Glomerular visceral epithelial cell (primary cell): ENCODE measurements around the gene KLHL22.
"Not testable (repeated sequence)": the region's sequence is repeated elsewhere in the genome, so short reads cannot be mapped to it uniquely, and the experiment has no call there.

Experiments
- DNase-seq: peaks from one replicate; pipeline ENCODE4 v3.0.0-alpha.2; 2016; ENCODE audit errors: extremely low spot score

Gene KLHL22, protein sequence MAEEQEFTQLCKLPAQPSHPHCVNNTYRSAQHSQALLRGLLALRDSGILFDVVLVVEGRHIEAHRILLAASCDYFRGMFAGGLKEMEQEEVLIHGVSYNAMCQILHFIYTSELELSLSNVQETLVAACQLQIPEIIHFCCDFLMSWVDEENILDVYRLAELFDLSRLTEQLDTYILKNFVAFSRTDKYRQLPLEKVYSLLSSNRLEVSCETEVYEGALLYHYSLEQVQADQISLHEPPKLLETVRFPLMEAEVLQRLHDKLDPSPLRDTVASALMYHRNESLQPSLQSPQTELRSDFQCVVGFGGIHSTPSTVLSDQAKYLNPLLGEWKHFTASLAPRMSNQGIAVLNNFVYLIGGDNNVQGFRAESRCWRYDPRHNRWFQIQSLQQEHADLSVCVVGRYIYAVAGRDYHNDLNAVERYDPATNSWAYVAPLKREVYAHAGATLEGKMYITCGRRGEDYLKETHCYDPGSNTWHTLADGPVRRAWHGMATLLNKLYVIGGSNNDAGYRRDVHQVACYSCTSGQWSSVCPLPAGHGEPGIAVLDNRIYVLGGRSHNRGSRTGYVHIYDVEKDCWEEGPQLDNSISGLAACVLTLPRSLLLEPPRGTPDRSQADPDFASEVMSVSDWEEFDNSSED

DNA sequence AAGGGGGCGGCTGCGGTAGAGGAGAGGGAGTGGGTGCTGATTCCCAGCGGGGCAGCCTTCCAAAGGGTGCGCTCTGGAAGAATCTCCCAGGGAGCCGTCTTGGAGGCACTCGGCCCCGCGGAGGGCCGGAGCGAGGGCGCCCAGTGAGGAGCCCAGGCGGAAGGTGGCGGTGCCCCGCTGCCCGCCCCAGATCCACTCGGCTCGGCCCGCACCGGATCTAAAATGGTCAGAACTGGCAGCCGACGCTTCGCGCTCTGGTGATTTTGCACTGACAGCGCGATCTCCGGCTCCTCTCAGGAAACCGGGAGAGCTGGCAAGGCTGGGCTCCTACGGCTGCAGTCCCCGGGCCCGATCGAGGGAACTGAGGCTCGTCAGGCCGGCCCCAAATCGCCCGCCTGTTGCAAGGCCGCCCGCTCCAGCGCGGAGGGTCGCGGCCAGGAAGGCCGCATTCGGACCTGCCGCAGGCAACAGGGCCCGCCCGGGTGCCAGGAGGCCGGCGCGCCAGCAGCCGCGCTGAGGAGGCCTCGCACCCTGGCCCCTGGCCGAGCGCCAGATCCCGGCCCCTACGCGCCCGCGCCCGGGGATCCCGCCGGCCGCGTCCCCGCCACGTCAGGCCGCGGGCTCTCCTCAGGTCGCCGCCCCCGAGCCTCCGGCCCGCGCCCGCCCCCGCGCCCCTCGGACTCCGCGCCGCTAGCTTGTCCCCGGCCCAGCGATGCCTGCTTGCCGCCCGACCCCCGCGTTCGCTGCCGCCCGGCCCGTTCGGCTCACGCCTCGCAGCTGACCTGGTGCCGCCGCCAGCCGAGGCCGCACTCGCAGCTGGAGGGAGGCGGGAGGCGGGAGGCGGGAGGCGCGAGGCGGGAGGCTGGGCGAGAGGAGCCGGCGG is at the start of gene KLHL22:
Gene KLHL22, minus strand, starts transcription at position 818 of the 883 bp plus-strand sequence. CDS start 6,584 bp downstream, outside the sequence.
- peak; percentile 36 for DNase-seq

DNA sequence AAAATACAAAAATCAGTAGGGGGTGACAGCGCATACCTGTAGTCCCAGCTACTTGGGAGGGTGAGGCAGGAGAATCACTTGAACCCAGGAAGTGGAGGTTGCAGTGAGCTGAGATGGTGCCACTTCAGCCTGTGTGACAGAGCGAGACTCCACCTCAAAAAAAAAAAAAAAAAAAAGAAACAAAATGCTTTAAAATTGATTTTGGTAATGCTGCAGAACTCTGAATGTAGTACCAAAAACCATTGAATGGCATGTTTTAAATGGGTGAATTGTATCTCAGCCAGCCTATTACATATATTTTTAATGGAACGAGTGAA is 49.7 kb upstream of the KLHL22 start:
- not testable (repeated sequence) for DNase-seq

DNA sequence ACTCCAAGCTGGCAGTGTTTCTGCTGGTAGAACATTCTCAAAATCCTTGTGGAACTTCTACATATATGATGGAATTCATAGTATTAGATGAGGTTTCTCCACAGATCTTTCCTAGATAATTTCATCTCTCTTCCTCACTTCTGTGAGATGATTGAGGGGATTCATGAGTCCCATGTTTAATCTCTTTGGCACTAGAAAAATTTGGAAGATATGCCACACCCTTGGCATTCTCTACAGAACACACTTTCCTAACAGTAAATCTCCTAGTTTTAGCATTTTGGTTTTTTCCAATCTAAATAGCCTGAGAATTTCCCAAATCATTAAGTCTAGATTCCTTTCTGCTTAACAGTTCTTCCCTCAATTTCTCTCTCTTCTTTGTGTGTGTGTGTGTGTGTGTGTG is 47.1 kb upstream of the KLHL22 start:
- no peak for DNase-seq

DNA sequence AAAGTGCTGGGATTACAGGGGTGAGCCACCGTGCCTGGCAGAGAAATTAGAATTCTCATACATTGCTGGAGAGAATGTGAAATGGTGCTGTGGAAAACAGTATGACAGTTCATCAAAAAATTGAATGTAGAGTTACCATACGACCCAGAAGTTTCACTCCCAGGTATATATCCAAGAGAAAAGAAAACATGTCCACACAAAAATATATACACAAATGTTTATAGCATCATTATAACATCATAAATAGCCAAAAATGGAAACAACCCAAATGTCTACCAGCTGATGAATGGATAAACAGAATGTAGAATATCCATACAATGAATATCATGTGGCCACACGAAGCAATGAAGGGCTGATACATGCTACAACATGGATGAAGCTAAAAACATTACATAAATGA is 46.5 kb upstream of the KLHL22 start:
- DNase-seq: no peak

DNA sequence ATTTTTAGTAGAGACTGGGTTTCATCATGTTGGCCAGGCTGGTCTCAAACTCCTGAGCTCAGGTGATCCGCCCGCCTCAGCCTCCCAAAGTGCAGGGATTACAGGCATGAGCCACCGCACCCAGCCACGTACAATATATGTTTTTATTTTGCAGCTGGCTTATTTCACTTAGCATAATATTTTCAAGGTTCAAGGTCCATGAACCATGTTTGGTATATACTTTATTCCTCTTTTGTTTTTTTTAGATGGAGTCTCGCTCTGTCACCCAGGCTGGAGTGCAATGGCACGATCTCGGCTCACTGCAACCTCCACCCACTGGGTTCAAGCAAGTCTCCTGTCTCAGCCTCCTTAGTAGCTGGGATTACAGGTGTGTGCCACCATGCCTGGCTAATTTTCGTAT is 43.3 kb upstream of the KLHL22 start:
- DNase-seq: not testable (repeated sequence)

DNA sequence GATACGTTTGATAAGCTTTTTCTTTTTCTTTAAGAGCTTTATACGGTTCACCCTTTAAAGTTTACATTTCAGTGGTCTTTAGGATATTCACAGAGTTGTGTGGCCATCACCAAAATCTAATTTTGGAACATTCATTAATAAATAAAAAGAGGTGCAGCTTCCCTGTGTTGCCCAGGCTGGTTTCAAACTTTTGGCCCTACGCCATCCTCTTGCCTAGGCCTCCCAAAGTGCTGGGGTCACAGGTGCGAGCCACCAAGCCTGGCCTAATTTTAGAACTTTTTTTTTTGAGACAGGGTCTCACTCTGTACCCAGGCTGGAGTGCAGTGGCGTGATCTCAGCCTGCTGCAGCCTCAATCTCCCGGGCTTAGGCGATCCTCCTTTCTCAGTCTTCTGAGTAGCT is 42.4 kb upstream of the KLHL22 start:
- DNase-seq: no peak

DNA sequence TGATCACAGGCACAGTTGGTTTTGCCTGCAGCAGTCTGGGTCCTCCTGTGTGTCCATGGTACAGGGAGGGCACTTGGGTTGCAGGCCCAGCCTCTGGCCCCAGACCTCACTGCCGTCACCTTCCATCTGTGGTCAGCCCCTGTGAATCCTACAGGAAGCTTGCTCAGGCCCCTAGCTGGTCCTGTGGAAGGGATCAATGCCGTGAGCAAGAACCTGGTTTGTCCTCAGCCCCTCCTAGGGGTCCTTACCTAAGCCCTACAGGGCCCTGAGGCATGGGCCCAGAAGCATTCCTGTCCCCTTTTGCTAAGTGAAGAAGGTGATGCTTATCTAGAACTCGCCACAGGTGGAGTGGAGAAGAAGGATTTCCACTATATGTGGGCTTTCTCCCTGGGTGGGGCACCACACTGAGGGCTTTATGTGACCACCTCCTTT is 41.7 kb upstream of the KLHL22 start:
- DNase-seq: no peak

DNA sequence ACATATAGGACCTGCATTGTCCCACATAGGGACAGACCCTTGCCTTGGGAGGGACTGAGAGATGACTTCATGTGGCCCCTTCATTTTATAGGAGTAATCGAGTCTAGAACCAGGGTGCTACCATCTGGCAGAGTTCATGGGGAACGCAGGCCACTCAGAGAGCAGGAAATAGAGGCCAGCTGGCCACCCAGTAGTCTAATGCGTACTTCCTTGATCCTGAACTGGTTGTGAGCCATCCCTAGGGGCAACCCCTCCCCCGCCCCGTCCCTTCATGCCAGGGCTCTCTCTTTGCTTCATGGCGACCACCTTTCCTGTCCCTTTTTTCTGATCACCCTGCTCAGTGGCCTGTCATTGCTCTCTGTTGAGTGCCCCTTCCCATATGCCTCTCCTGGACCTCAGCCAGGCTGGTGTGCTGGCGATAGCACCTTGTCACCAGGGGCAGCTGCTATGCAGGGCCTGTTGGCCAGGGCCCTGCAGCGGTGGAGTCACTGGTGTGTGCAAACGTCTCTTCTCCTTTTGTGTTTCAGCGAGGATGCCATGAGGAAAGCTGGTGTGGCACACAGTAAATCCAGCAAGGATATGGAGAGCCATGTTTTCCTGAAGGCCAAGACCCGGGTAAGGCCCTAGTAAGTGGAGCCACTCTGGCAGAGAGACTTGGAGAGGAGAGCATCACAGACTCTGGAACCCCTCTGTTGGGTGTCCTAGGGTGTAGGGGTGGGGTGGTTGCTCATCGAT is 41.2 kb upstream of the KLHL22 start:
- no peak for DNase-seq

DNA sequence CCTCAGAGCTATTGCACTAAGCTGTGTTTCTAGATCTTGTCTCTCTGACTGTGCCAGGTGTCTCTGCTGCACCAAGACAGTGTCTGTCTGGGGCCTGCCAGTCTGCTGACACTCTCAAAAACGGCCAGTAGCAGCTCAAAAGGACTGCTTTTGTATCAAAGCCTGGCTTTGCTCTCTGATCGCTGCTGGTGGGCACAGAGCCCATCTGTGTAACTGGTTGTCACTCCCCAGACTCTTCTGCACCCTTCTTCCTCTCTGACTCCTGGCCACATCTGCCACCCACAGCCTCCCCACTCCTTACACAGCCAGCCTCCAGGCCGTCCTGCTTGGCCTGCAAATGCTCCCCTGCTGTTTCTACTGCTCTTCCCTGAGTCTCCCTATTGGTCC is 38.3 kb upstream of the KLHL22 start:
- no peak for DNase-seq

DNA sequence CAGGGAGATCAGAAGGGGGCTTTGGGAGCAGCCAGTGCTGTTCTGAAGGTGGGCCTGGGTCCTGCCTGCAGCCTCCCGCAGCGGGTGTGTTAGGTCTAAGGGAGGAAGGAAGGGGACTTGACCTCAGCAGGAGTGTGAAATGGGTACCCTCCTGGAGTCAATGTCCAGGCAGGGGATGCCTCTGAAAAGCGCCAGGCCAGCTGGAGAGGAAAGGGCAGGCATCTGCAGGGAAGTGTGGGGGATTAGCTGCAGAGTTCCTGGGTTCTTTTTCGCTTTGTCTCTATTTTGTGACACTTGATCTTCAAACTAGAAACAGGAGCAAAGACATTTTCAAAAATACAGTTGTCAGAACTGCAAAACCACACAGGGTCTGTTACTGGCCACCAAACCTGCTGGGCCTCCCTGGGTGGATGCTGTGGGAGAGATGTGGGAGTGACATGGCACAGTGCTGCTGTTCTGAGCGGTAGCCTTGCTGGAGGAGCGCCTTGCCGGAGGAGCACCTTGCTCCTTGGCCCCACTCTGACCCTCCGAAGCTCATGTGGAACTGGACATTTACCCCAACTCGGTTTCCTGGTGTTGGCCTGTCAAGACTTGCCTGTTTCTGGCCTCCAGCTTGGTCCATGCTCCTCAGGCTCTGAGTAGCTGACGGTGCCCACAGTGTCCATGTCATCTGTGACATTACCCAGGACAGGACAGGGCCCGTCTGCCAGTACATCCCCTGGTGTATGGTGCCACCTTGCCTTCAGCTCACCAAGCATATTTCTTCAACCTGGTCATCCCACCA is 37.7 kb upstream of the KLHL22 start:
- DNase-seq: no peak

DNA sequence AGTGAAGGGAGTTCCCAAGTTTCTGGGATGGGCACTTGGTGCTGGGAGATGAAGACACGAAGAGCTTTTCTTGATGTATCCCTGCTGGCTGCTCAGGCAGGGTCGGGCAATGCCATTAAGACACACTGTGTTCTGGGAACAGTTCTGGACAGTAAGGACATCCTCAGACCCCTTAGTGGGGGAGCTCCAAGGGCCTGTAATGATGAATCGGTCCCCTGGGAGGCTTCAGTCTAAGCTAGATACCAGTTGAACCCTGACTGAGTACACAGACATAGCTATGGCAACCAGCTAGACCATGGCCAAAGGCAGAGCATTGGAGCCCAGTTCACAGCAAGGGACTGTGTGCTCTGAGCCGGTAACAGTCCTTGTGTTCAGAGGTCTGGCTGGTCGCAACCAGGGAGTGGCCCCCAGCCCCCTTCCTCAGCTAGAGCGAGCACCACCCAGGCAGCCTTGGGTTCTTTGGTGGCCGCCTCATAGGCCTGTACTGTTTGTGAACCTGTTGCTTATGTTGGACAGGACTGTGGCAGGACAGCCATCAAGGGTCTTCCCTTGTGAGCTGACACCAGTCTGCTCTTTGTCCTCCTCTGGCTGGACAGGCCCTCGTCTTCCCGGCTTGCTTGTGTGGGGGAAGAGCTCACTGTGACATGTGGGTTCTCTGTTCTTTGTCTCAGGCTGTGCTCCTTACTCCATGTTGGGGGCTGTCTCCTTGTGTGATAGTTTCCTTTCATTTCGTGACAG is 36.8 kb upstream of the KLHL22 start:
- DNase-seq: no peak

DNA sequence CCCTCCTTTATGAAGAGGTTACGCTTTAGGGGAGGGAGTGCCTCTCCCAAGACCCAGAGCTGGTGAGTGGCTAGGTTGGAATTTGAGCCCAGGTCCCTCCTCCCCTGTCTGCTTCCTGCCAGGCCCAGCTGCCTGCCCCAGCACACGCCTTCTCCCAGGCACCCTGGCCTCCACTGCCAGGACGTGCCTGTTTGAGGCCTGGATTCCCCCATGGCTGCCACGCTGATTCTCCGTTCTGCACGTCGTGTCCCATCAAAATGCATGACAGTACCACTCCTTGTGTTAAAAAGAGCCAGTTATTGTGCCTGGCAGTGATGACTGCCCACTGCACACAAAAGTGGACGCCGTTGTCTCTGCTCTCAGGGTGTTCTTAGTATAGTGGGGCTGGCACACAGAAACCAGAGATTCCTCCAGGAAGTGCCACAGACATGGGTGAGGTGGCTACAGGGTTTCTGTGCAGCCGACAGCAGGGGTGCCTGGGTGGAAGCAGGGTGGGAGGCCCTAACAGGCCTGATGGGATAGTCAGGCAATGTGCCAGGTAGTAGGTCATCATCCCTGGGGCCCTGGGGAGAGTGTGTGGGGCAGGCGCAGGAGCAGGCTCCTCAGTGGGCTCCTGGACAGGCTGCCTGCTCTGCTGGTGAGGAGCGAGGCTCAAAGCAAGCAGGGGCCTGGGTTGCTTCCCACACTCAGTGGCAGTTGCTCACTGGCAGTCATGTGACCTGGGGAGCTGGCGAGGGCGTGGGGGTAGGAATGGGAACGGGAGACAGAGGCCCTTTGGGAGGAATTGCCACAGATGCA is 36.0 kb upstream of the KLHL22 start:
- peak; percentile 92 for DNase-seq

DNA sequence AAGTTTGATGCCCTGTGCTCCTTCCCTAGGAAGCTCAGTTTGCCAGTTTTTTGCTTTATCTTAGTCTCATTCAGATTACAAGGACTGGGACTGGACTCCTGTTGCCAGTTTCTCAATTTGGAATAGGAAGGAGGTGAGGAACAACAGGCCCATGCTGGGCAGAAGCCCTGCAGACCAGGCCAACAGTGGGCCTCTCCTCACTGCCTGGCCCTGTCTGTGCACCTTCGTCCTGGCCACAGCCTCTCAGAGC is 35.5 kb upstream of the KLHL22 start:
- DNase-seq: no peak

DNA sequence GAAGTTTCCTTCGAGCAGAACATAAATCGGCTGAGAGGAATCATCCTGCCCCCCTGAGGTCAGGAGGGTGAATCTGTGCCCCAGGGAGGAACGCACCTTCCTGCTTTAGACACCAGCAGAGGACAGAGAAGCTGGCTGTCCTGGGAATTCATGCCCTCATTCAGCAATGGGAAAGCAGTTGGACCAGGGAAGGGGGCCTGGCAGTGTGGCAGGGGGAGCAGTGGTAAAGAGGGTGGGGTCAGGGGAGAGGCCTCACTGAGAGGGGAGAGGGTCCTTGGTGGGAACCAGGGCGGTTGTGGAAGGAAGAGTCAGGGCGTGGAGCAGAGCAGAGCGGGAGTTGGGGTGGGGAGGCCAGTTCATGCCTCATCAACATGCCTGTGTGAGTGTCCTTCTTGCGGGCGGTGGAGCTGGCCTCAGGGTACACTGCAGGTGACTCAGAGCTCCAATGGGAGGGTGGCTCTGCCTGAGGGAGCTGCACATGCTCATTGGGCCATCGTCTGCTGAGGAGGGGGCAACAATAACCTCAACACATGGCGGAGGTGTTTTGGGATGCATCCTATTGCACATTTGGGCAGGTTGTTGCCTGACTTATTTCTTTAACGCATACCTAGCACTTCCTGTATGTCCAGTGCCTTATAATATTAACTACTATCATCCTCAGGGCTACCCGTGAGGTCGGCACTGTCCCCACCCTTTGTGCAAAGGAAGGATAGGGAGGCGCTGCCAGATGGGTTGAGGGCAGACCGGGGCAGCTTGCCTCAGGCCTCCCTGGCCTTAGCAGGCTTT is 35.0 kb upstream of the KLHL22 start:
- DNase-seq: peak; percentile 79

DNA sequence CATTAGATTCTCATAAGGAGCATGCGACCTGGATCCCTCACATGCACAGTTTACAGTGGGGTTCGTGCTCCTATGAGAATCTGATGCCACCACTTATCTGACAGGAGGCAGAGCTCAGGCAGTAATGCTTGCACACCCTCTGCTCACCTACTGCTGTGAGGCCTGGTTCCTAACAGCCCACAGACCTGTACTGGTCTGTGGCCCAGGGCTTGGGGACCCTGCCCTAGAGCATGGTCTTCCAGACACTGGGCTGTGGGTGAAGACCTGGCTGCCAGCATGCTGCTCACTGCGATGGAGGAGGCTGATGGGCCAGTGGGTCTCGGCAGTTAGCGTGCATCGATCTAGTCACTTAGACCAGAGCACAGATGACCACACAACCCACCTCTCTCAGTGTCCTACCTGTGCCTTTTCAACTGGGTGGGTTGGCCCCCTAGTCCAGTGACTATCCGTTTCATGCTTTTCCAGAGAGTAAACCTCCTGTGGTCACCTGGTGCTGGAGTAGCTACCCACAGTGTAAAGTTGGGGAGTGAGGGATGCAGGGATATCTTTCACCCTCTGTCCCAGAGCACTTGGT is 32.9 kb upstream of the KLHL22 start:
- DNase-seq: no peak

DNA sequence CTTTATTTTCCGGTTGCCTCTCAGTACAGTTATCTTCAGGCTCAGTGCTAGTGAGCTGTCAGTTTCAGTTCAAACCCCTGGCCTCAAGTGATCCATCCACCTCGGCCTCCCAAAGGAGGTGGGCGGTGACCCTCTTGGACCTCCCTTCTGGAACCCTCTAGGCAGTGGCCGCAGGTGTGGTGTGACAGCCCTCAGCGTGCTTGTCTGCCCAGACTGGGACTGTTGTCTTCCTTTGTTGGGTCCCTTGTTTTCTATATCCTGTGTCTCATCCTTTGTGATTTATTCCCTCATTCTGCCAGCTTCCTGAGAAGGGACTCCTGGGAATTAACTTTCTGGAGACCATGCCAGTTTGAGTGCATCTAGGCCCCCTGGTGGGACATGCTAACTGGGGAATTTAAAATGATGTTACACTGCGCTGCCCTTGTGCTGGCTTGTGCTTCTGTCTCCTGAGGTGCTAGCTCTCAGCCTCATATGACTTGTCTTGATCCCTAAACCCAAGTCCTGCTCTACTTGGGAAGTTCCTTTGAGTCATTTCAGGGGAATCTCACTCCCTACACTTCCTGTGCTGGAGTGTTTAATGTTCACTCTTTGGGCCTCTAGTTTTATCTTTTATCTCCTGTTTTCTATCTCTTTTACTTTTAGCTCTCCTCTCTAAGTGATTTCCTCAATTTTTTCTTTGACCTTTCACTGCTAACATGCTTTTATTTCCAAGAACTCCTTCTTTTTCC is 31.2 kb upstream of the KLHL22 start:
- DNase-seq: peak; percentile 82

DNA sequence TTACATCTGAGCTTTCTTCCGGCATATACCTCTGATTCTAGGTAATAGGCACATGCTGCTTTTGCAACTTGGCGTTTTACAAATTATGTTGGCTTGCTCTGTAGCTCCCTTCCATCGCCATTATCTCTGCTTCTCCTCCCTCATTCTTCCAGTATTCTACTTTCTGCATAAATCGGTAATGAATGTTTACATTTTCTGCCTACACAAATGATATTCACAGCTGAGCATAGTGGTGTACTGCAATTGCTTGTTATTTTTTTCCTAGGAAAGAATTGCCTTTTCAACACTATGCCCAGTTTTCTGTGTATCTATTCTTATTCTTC is 30.7 kb upstream of the KLHL22 start:
- DNase-seq: no peak

DNA sequence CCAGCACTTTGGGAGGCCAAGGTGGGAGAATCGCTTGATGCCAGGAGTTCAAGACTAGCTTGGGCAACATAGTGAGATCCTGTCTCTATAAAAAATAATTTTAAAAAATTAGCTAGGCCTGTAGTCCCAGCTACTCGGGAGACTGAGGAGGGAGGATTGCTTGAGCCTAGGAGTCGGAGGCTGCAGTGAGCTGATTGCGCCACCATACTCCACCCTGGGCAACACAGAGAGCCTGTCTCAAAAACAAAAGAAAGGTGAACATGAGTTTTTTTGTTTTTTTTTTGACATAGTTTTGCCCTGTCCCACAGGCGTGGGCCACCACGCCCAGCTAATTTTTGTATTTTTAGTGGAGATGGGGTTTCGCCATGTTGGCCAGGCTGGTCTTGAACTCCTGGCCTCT is 29.5 kb upstream of the KLHL22 start:
- DNase-seq: no peak
